Nephron progenitor cell (in vitro differentiated cells): ENCODE results near the gene LYRM4.

Source experiments
- DNase-seq: peaks from one replicate; pipeline ENCODE4 v3.0.0; 2021
- H3K27ac Mint-ChIP-seq: 2 replicates; pipeline ENCODE4 v1.8.0; 2021; ENCODE audit warnings: mild to moderate bottlenecking, moderate library complexity, mixed read lengths
- H3K27me3 Mint-ChIP-seq: 2 replicates; pipeline ENCODE4 v1.8.0; 2021; ENCODE audit warnings: mild to moderate bottlenecking, low read depth, mixed read lengths; ENCODE audit not compliant: poor library complexity
- H3K36me3 Mint-ChIP-seq: 2 replicates; pipeline ENCODE4 v1.8.0; 2021; ENCODE audit warnings: low read depth, mixed read lengths
- H3K4me1 Mint-ChIP-seq: 2 replicates; pipeline ENCODE4 v1.8.0; 2021; ENCODE audit warnings: mixed read lengths
- H3K4me3 Mint-ChIP-seq: 2 replicates; pipeline ENCODE4 v1.8.0; 2021; ENCODE audit warnings: mild to moderate bottlenecking, moderate library complexity, mixed read lengths
- H3K9me3 Mint-ChIP-seq: 2 replicates; pipeline ENCODE4 v1.8.0; 2021; ENCODE audit warnings: mild to moderate bottlenecking, moderate library complexity, mixed read lengths
- CTCF ChIP-seq: fragments of 200-600 bp; sonication (generic); IDR thresholded peaks from 2 replicates; pipeline ENCODE4 v1.5.0; 2021; ENCODE audit warnings: antibody characterized with exemption

The LYRM4 gene

GRCh38 chr6:5278565-5279120 is 17.9 kb upstream of the LYRM4 start:
- Mint-ChIP-seq H3K4me3 (no peak overlapping the region), H3K27me3 (no peaks in the 10 kb centered on the region), H3K9me3 (no peaks in the 10 kb centered on the region), H3K36me3 (peaks cover 4% of the 10 kb centered on the region), H3K27ac (no peak overlapping the region), H3K4me1 (no peaks in the 10 kb centered on the region)
- no peak for DNase-seq
- TF ChIP-seq CTCF: no peak

- DNase-seq: no peak
- TF ChIP-seq CTCF: no peak
- Mint-ChIP-seq H3K4me3 (no peak overlapping the region), H3K36me3 (peaks cover 8% of the 10 kb centered on the region), H3K27ac (no peak overlapping the region), H3K27me3 (no peaks in the 10 kb centered on the region), H3K9me3 (no peaks in the 10 kb centered on the region), H3K4me1 (no peaks in the 10 kb centered on the region)
These were observed 17.3 kb upstream of the LYRM4 start for GRCh38 chr6:5278047-5278446.

GRCh38 chr6:5277589-5277988 is 16.8 kb upstream of the LYRM4 start:
- no peak for DNase-seq
- H3K9me3 Mint-ChIP-seq: no peaks in the 10 kb centered on the region
- no peak overlapping the region for H3K27ac Mint-ChIP-seq
- no peaks in the 10 kb centered on the region for H3K4me1 Mint-ChIP-seq
- H3K27me3 Mint-ChIP-seq: no peaks in the 10 kb centered on the region
- no peak overlapping the region for H3K4me3 Mint-ChIP-seq
- H3K36me3 Mint-ChIP-seq: peaks cover 13% of the 10 kb centered on the region
- no peak for TF ChIP-seq CTCF

- no peak overlapping the region for H3K4me3 Mint-ChIP-seq
- H3K36me3 Mint-ChIP-seq: peaks cover 14% of the 10 kb centered on the region
- no peaks in the 10 kb centered on the region for H3K4me1 Mint-ChIP-seq
- no peaks in the 10 kb centered on the region for H3K27me3 Mint-ChIP-seq
- TF ChIP-seq CTCF: no peak
- H3K9me3 Mint-ChIP-seq: no peaks in the 10 kb centered on the region
- DNase-seq: no peak
- no peak overlapping the region for H3K27ac Mint-ChIP-seq
These were observed 15.8 kb upstream of the LYRM4 start for GRCh38 chr6:5276581-5276980.

GRCh38 chr6:5275497-5275896 is 14.7 kb upstream of the LYRM4 start:
- Mint-ChIP-seq H3K27me3 (no peaks in the 10 kb centered on the region), H3K4me1 (no peaks in the 10 kb centered on the region), H3K4me3 (no peak overlapping the region), H3K36me3 (peaks cover 14% of the 10 kb centered on the region), H3K27ac (no peak overlapping the region), H3K9me3 (no peaks in the 10 kb centered on the region)
- no peak for TF ChIP-seq CTCF
- no peak for DNase-seq

GRCh38 chr6:5274231-5274630 is 13.5 kb upstream of the LYRM4 start:
- peaks cover 14% of the 10 kb centered on the region for H3K36me3 Mint-ChIP-seq
- H3K27ac Mint-ChIP-seq: no peak overlapping the region
- TF ChIP-seq CTCF: no peak
- H3K9me3 Mint-ChIP-seq: no peaks in the 10 kb centered on the region
- no peaks in the 10 kb centered on the region for H3K27me3 Mint-ChIP-seq
- no peaks in the 10 kb centered on the region for H3K4me1 Mint-ChIP-seq
- no peak for DNase-seq
- no peak overlapping the region for H3K4me3 Mint-ChIP-seq
